ENCODE measurements around the gene EEF1A2. TPM values are rescaled to one million over a fixed set of nuclear protein-coding genes. Genes with fewer than 3 reads are reported as not detected.

The EEF1A2 gene
- total and polyA plus RNA-seq, 12 donors: 59.5 to 407 (median 139) TPM

- Histone ChIP-seq H3K36me3 (replicated peaks in 1 of 2) (no peaks in the 10 kb centered on the region), H3K27me3 (no peaks in the 10 kb centered on the region), H3K27ac (no peak overlapping the region), H3K9me3 (replicated peaks in 1 of 3) (no peaks in the 10 kb centered on the region), H3K4me1 (replicated peaks in 1 of 2) (peaks cover 0 to 21% of the 10 kb centered on the region in 2 donors), H3K4me3 (no peak overlapping the region)
- peak in 1 of 7 donors; percentile 33 for DNase-seq
- intact Hi-C loops (cut with DNase I): no loop called here
- no peak for TF ChIP-seq POLR2A (IDR thresholded peaks at IDR 0.05)
- no peak for TF ChIP-seq CTCF (IDR thresholded peaks at IDR 0.05)
- 86 to 100% (median 95%) methylated on average over 1 to 11 of the region's 11 CpGs for whole genome bisulfite sequencing, 4 donors
Observed at GRCh38 chr20:63522981-63523611, 24.2 kb upstream of the EEF1A2 start.

GRCh38 chr20:63522091-63522868 is 23.4 kb upstream of the EEF1A2 start:
- no peaks in the 10 kb centered on the region for H3K27me3 ChIP-seq
- no peaks in the 10 kb centered on the region for H3K36me3 ChIP-seq (replicated peaks in 1 of 2)
- 64 to 85% (median 78%) methylated on average over 2 to 13 of the region's 13 CpGs for WGBS, 4 donors
- intact Hi-C loops (cut with DNase I): no loop called here
- no peaks in the 10 kb centered on the region for H3K9me3 ChIP-seq (replicated peaks in 1 of 3)
- peak in 1 of 7 donors; percentile 14 for DNase-seq
- peak overlapping the region in 1 of 4 donors; percentile 97 for H3K4me3 ChIP-seq
- H3K27ac ChIP-seq: no peak overlapping the region
- peaks cover 0 to 21% of the 10 kb centered on the region in 2 donors for H3K4me1 ChIP-seq (replicated peaks in 1 of 2)
- TF ChIP-seq POLR2A (IDR thresholded peaks at IDR 0.05) (no peak), CTCF (IDR thresholded peaks at IDR 0.05) (no peak)

- Histone ChIP-seq H3K9me3 (replicated peaks in 1 of 3) (no peaks in the 10 kb centered on the region), H3K27ac (peak overlapping the region in 1 of 5 donors; percentile 87), H3K27me3 (no peaks in the 10 kb centered on the region), H3K4me1 (replicated peaks in 1 of 2) (peaks cover 0 to 21% of the 10 kb centered on the region in 2 donors), H3K36me3 (replicated peaks in 1 of 2) (no peaks in the 10 kb centered on the region), H3K4me3 (peak overlapping the region in 2 of 4 donors; percentile 40 to 97)
- 40 to 73% (median 52%) methylated on average over 5 to 23 of the region's 23 CpGs for WGBS, 4 donors
- peak in 1 of 7 donors; percentile 23 for DNase-seq
- intact Hi-C loops (cut with DNase I): no loop called here
- TF ChIP-seq POLR2A (IDR thresholded peaks at IDR 0.05) (no peak), CTCF (IDR thresholded peaks at IDR 0.05) (no peak)
Observed at GRCh38 chr20:63521602-63522001, 22.7 kb upstream of the EEF1A2 start.

DNA sequence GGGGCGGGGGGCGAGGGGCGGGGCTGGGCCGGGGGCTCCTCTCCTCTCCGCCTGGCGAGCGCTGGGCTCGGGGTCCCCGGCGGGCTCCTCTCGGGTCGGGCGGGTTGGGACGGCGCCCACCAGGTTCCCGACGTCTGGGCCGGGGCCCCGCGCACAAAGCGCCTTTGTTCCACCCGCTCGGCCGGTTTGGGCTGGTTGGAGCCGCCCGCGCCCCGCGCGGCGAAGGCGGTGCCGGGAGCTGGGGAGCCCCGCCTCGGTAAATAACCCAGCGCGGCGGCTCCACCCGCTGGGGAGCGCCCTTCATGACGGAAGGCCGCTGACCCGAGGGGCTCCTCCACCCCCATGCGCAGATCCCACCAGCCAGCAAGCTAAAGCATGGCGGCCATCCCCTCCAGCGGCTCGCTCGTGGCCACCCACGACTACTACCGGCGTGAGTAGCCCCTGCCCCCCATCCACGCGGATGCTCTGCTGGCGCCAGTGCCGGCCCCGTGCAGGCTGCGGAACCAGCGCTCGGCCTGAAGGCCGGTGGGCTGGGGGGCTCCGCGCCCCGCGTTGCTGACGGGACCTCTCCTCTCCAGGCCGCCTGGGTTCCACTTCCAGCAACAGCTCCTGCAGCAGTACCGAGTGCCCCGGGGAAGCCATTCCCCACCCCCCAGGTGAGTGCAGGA is 22.2 kb upstream of the EEF1A2 start:
- H3K4me1 ChIP-seq (replicated peaks in 1 of 2): peaks cover 0 to 21% of the 10 kb centered on the region in 2 donors
- no peaks in the 10 kb centered on the region for H3K9me3 ChIP-seq (replicated peaks in 1 of 3)
- WGBS, 4 donors: 2 to 5% (median 4%) methylated on average over 12 to 68 of the region's 68 CpGs; no CpG with 5 or more reads in 1 of the 4 donors
- peak overlapping the region in 2 of 4 donors; percentile 40 to 97 for H3K4me3 ChIP-seq
- DNase-seq: peak in 6 of 7 donors; percentile 55 to 75 (median 64)
- TF ChIP-seq POLR2A (IDR thresholded peaks at IDR 0.05) (no peak), CTCF (IDR thresholded peaks at IDR 0.05) (no peak)
- H3K27me3 ChIP-seq: no peaks in the 10 kb centered on the region
- no peaks in the 10 kb centered on the region for H3K36me3 ChIP-seq (replicated peaks in 1 of 2)
- H3K27ac ChIP-seq: peak overlapping the region in 3 of 5 donors; percentile 65 to 89 (median 87)
- intact Hi-C loops (cut with DNase I): no loop called here
